GM12891 (cell line): ENCODE measurements around the gene TMEM252.

Experiments
- DNase-seq: peaks from one replicate; pipeline ENCODE4 v3.0.0; 2011; ENCODE audit warnings: low spot score; ENCODE audit not compliant: insufficient read length
- FAIRE-seq: peaks from 2 replicates; lab custom pipeline; 2011; peaks lifted over from hg19 to GRCh38; lab: Jason Lieb, UNC
- PAX5 ChIP-seq: IDR thresholded peaks from 2 replicates; pipeline ENCODE4 v1.6.1; 2011; ENCODE audit warnings: low read length, moderate library complexity, mild to moderate bottlenecking; ENCODE audit not compliant: insufficient read depth, severe bottlenecking
- POLR2A ChIP-seq: IDR thresholded peaks from 2 replicates; pipeline ENCODE4 v1.6.1; 2011; ENCODE audit warnings: low read depth, low read length, control low read depth
- POLR2AphosphoS5 ChIP-seq: IDR thresholded peaks from 2 replicates; pipeline ENCODE4 v1.6.1; 2011; ENCODE audit warnings: low read depth, low read length, control low read depth
- POU2F2 ChIP-seq: IDR thresholded peaks from 2 replicates; pipeline ENCODE4 v1.6.1; 2011; ENCODE audit warnings: low read depth, mild to moderate bottlenecking, control low read depth, low read length, moderate library complexity
- SPI1 ChIP-seq: IDR thresholded peaks from 2 replicates; pipeline ENCODE4 v1.6.1; 2011; ENCODE audit warnings: low read depth, low read length, control low read depth
- TAF1 ChIP-seq: IDR thresholded peaks from 2 replicates; pipeline ENCODE4 v1.6.1; 2011; ENCODE audit warnings: low read depth, low read length, control low read depth

Gene TMEM252

GRCh38 chr9:68562461-68562860 is 21.8 kb upstream of the TMEM252 start:
- TF ChIP-seq TAF1 (no peak), POLR2AphosphoS5 (no peak)
- DNase-seq (no peak), FAIRE-seq (no peak)

GRCh38 chr9:68560071-68560844 is 19.6 kb upstream of the TMEM252 start:
- TF ChIP-seq TAF1: no peak
- no peak for TF ChIP-seq SPI1
- TF ChIP-seq POLR2A: no peak
- no peak for TF ChIP-seq POU2F2
- TF ChIP-seq PAX5: no peak
- no peak for TF ChIP-seq POLR2AphosphoS5
- DNase-seq: no peak
- FAIRE-seq: peak; percentile 85

- DNase-seq (no peak), FAIRE-seq (no peak)
- TF ChIP-seq POLR2AphosphoS5 (no peak), PAX5 (no peak), POLR2A (no peak), TAF1 (no peak)
These were observed 17.9 kb upstream of the TMEM252 start for GRCh38 chr9:68558545-68558944.

GRCh38 chr9:68555437-68556150 is 14.9 kb upstream of the TMEM252 start:
- no peak for TF ChIP-seq POU2F2
- no peak for TF ChIP-seq POLR2A
- TF ChIP-seq TAF1: no peak
- no peak for DNase-seq
- no peak for FAIRE-seq

GRCh38 chr9:68552700-68553476 is 12.2 kb upstream of the TMEM252 start:
- FAIRE-seq: peak; percentile 57
- no peak for TF ChIP-seq TAF1
- no peak for TF ChIP-seq SPI1
- no peak for TF ChIP-seq PAX5
- no peak for TF ChIP-seq POLR2AphosphoS5
- no peak for TF ChIP-seq POLR2A
- TF ChIP-seq POU2F2: no peak
- DNase-seq: no peak

- FAIRE-seq (peak; percentile 66), DNase-seq (no peak)
- no peak for TF ChIP-seq POLR2A
- TF ChIP-seq POU2F2: no peak
- TF ChIP-seq TAF1: no peak
- TF ChIP-seq PAX5: no peak
- TF ChIP-seq SPI1: no peak
- TF ChIP-seq POLR2AphosphoS5: no peak
These were observed 10.5 kb upstream of the TMEM252 start for GRCh38 chr9:68551191-68551590.

- FAIRE-seq (no peak), DNase-seq (no peak)
- no peak for TF ChIP-seq POLR2A
- TF ChIP-seq SPI1: no peak
- TF ChIP-seq POU2F2: no peak
- no peak for TF ChIP-seq TAF1
- no peak for TF ChIP-seq PAX5
- TF ChIP-seq POLR2AphosphoS5: no peak
These were observed 7.6 kb upstream of the TMEM252 start for GRCh38 chr9:68548241-68548640.

GRCh38 chr9:68547417-68547816 is 6.7 kb upstream of the TMEM252 start:
- FAIRE-seq: no peak
- no peak for DNase-seq
- TF ChIP-seq SPI1: no peak
- TF ChIP-seq POU2F2: no peak
- TF ChIP-seq POLR2AphosphoS5: no peak
- TF ChIP-seq POLR2A: no peak
- TF ChIP-seq PAX5: no peak
- TF ChIP-seq TAF1: no peak
